GM23338 (cell line): ENCODE data around the gene HSPE1. TPM values are rescaled to one million over a fixed set of nuclear protein-coding genes. Genes with fewer than 3 reads are reported as not detected.
A peak's percentile ranks its signal among the peaks of the same experiment; 100 is the strongest.

ENCODE experiments used
- ATAC-seq: fragments of 200-7000 bp; cut with Tn5 transposase; 3 replicates; pipeline ENCODE4 v1.9.1; 2020
- DNase-seq: peaks from one replicate; pipeline ENCODE4 v3.0.0-alpha.2; 2015; ENCODE audit warnings: low spot score
- H2AFZ ChIP-seq: fragments of 200-600 bp; sonication (generic); 2 replicates; pipeline ENCODE4 v1.8.0; 2016; ENCODE audit warnings: antibody characterized with exemption, mild to moderate bottlenecking, moderate library complexity
- H3F3A ChIP-seq: fragments of 200-600 bp; sonication (generic); replicated peaks from 2 replicates; pipeline ENCODE4 v1.8.0; 2017; ENCODE audit warnings: antibody characterized with exemption, mixed run types, low read depth
- H3K27ac ChIP-seq: fragments of 200-600 bp; sonication (generic); 2 replicates; pipeline ENCODE4 v1.6.1; 2016; ENCODE audit warnings: low read depth
- H3K27me3 ChIP-seq: fragments of 200-600 bp; sonication (generic); 2 replicates; pipeline ENCODE4 v1.8.0; 2016; ENCODE audit warnings: mild to moderate bottlenecking, mixed run types, moderate library complexity; ENCODE audit not compliant: insufficient read depth
- H3K36me3 ChIP-seq: fragments of 200-600 bp; sonication (generic); 2 replicates; pipeline ENCODE4 v1.8.0; 2016; ENCODE audit warnings: mild to moderate bottlenecking; ENCODE audit not compliant: insufficient read depth
- H3K4me1 ChIP-seq: fragments of 200-600 bp; sonication (generic); 2 replicates; pipeline ENCODE4 v1.8.0; 2016; ENCODE audit warnings: mild to moderate bottlenecking, moderate library complexity; ENCODE audit not compliant: insufficient read depth
- H3K4me2 ChIP-seq: fragments of 200-600 bp; sonication (generic); 2 replicates; pipeline ENCODE4 v1.7.1; 2017; ENCODE audit warnings: mixed run types
- H3K4me3 ChIP-seq: fragments of 200-600 bp; sonication (generic); 2 replicates; pipeline ENCODE4 v1.6.1; 2016; ENCODE audit warnings: mixed run types
- H3K79me2 ChIP-seq: fragments of 200-600 bp; sonication (generic); replicated peaks from 2 replicates; pipeline ENCODE4 v1.8.0; 2017; ENCODE audit warnings: mild to moderate bottlenecking; ENCODE audit not compliant: insufficient read depth
- H3K9me2 ChIP-seq: fragments of 200-600 bp; sonication (generic); 2 replicates; pipeline ENCODE4 v1.8.0; 2017; ENCODE audit not compliant: insufficient read depth
- H4K20me1 ChIP-seq: fragments of 200-600 bp; sonication (generic); replicated peaks from 2 replicates; pipeline ENCODE4 v1.8.0; 2017; ENCODE audit warnings: mild to moderate bottlenecking; ENCODE audit not compliant: insufficient read depth
- H3K27ac Mint-ChIP-seq: 2 replicates; pipeline ENCODE4 v1.8.0; 2020; ENCODE audit warnings: inconsistent platforms, mild to moderate bottlenecking, moderate library complexity, mixed read lengths
- H3K27me3 Mint-ChIP-seq: 3 replicates; pipeline ENCODE4 v1.8.0; 2022; ENCODE audit warnings: low read depth, mild to moderate bottlenecking, moderate library complexity, mixed read lengths, inconsistent platforms; ENCODE audit not compliant: insufficient read depth, poor library complexity
- H3K36me3 Mint-ChIP-seq: 3 replicates; pipeline ENCODE4 v1.8.0; 2021; ENCODE audit warnings: low read depth, mild to moderate bottlenecking, inconsistent platforms, moderate library complexity, mixed read lengths
- H3K4me1 Mint-ChIP-seq: 3 replicates; pipeline ENCODE4 v1.8.0; 2020; ENCODE audit warnings: mild to moderate bottlenecking, inconsistent platforms, mixed read lengths
- H3K4me3 Mint-ChIP-seq: 3 replicates; pipeline ENCODE4 v1.8.0; 2021; ENCODE audit warnings: moderate library complexity, mild to moderate bottlenecking, inconsistent platforms, mixed read lengths
- H3K9me3 Mint-ChIP-seq: 3 replicates; pipeline ENCODE4 v1.8.0; 2020; ENCODE audit warnings: moderate library complexity, mild to moderate bottlenecking, inconsistent platforms, mixed read lengths
- EZH2 ChIP-seq: fragments of 200-600 bp; sonication (generic); IDR thresholded peaks from one replicate; pipeline ENCODE4 v1.8.0; 2017; ENCODE audit warnings: antibody characterized with exemption, mild to moderate bottlenecking, low read depth; ENCODE audit not compliant: unreplicated experiment
- JUNB ChIP-seq: IDR thresholded peaks from one replicate; pipeline ENCODE4 v1.6.1; 2016; ENCODE audit warnings: antibody characterized with exemption; ENCODE audit not compliant: unreplicated experiment
- POLR2AphosphoS5 ChIP-seq: IDR thresholded peaks from 2 replicates; pipeline ENCODE4 v1.6.1; 2016; ENCODE audit warnings: antibody characterized with exemption, low read depth
- STAT1 ChIP-seq: IDR thresholded peaks from one replicate; pipeline ENCODE4 v1.6.1; 2016; ENCODE audit warnings: antibody characterized with exemption; ENCODE audit not compliant: unreplicated experiment
- ZNF331 ChIP-seq: fragments of 250-450 bp; sonication (Bioruptor Pico); IDR thresholded peaks from 2 replicates; pipeline ENCODE4 v1.5.0; 2020; ENCODE audit warnings: low read depth, mild to moderate bottlenecking, moderate library complexity
- polyA plus RNA-seq: library from polyadenylated mRNA; unstranded; fragments of >200 nt; fragmentation: Nextera tagmentation; extraction: Ambion mirVana; gene quantifications from 2 replicates; pipeline ENCODE4 v1.2.1, GENCODE V29; 2016
- total RNA-seq: library from RNA; depleted of rRNA; stranded (reverse); fragments of >200 nt; shearing (Covaris generic); gene quantifications from 2 replicates; pipeline ENCODE4 v1.2.3, GENCODE V29; 2014
- TF ChIP-seq, protein P1 (sequence below), 2 experiments: fragments of 200-600 bp in 1 of 2; sonication (generic) in 1 of 2; conservative IDR thresholded peaks; 2 replicates each; pipeline versions ENCODE4 v1.5.1 to v1.6.1; 2016 to 2017; ENCODE audit warnings: antibody characterized with exemption in 2 of 2, low read depth in 2 of 2, mild to moderate bottlenecking in 2 of 2, moderate library complexity in 1 of 2
- TF ChIP-seq, protein P2 (sequence below): IDR thresholded peaks from 2 replicates; pipeline ENCODE4 v1.6.1; 2016; ENCODE audit warnings: antibody characterized with exemption
- TF ChIP-seq, protein P3 (sequence below): fragments of 250-450 bp; sonication (Bioruptor Pico); IDR thresholded peaks from 2 replicates; pipeline ENCODE4 v1.5.0; 2020; ENCODE audit warnings: mild to moderate bottlenecking, moderate library complexity

Gene HSPE1
- total and polyA plus RNA-seq, 2 experiments from 2014 or later: 328 to 1,529 TPM

GRCh38 chr2:197495433-197496134, 4.6 kb upstream of the HSPE1 start:
- Histone ChIP-seq H4K20me1 (peaks cover 56% of the 10 kb centered on the region), H3F3A (peaks cover 45% of the 10 kb centered on the region), H3K9me2 (no peaks in the 10 kb centered on the region), H3K4me1 (peaks cover 22% of the 10 kb centered on the region), H3K27me3 (no peaks in the 10 kb centered on the region), H3K36me3 (peaks cover 78% of the 10 kb centered on the region), H3K27ac (peak overlapping the region; percentile 72; the same call in 1 of the 2 replicates), H2AFZ (no peak overlapping the region), H3K4me2 (peak overlapping the region; percentile 94), H3K79me2 (peaks cover 71% of the 10 kb centered on the region), H3K4me3 (peak overlapping the region; percentile 84)
- Mint-ChIP-seq H3K27ac (no peak overlapping the region), H3K4me1 (peaks cover 30% of the 10 kb centered on the region), H3K27me3 (peaks cover 6% of the 10 kb centered on the region), H3K9me3 (peaks cover 8% of the 10 kb centered on the region; the same call in 2 of the 3 replicates), H3K4me3 (peak overlapping the region; percentile 96), H3K36me3 (peaks cover 90% of the 10 kb centered on the region)
- DNase-seq (no peak), ATAC-seq (no peak)
- TF ChIP-seq, protein P1, sequence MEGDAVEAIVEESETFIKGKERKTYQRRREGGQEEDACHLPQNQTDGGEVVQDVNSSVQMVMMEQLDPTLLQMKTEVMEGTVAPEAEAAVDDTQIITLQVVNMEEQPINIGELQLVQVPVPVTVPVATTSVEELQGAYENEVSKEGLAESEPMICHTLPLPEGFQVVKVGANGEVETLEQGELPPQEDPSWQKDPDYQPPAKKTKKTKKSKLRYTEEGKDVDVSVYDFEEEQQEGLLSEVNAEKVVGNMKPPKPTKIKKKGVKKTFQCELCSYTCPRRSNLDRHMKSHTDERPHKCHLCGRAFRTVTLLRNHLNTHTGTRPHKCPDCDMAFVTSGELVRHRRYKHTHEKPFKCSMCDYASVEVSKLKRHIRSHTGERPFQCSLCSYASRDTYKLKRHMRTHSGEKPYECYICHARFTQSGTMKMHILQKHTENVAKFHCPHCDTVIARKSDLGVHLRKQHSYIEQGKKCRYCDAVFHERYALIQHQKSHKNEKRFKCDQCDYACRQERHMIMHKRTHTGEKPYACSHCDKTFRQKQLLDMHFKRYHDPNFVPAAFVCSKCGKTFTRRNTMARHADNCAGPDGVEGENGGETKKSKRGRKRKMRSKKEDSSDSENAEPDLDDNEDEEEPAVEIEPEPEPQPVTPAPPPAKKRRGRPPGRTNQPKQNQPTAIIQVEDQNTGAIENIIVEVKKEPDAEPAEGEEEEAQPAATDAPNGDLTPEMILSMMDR (conservative IDR thresholded peaks at IDR 0.05; ENCODE audit: low read depth in 2 of 2): no peak
- peak; percentile 19; the same call in 1 of the 2 replicates for TF ChIP-seq POLR2AphosphoS5
- TF ChIP-seq, protein P2, sequence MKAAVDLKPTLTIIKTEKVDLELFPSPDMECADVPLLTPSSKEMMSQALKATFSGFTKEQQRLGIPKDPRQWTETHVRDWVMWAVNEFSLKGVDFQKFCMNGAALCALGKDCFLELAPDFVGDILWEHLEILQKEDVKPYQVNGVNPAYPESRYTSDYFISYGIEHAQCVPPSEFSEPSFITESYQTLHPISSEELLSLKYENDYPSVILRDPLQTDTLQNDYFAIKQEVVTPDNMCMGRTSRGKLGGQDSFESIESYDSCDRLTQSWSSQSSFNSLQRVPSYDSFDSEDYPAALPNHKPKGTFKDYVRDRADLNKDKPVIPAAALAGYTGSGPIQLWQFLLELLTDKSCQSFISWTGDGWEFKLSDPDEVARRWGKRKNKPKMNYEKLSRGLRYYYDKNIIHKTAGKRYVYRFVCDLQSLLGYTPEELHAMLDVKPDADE: no peak
- TF ChIP-seq ZNF331 (CRISPR knock-in tag): no peak

DNA sequence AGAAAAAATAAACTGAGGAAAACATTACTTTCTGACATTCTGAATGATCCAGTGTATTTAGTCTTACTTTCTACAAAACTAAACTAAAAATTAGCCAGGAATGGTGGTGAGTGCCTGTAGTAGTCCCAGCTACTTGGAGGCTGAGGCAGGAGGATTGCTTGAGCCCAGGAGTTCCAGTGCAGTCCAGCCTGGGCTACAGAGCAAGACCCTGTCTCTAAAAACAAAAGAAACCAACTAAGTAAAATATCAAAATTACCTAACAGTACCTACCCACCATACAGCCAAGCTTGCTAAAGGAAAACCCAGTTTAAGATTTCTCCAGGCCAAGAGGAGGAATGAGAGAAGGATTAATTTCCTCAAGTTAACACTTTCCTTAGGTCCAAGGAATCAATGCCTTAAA, 3.5 kb upstream of the HSPE1 start:
- H3K4me3 Mint-ChIP-seq: peak overlapping the region; percentile 96
- H3K4me3 ChIP-seq: peak overlapping the region; percentile 84
- H3K4me1 ChIP-seq: peaks cover 26% of the 10 kb centered on the region
- DNase-seq (no peak), ATAC-seq (no peak)
- H3K27ac ChIP-seq: peak overlapping the region; percentile 4
- peaks cover 9% of the 10 kb centered on the region; the same call in 2 of the 3 replicates for H3K9me3 Mint-ChIP-seq
- H3K36me3 ChIP-seq: peaks cover 71% of the 10 kb centered on the region
- H3K4me1 Mint-ChIP-seq: peaks cover 34% of the 10 kb centered on the region
- no peak overlapping the region for H2AFZ ChIP-seq
- H3K36me3 Mint-ChIP-seq: peaks cover 90% of the 10 kb centered on the region
- H3K9me2 ChIP-seq: no peaks in the 10 kb centered on the region
- peaks cover 82% of the 10 kb centered on the region for H3K79me2 ChIP-seq
- peaks cover 43% of the 10 kb centered on the region for H3F3A ChIP-seq
- H4K20me1 ChIP-seq: peaks cover 56% of the 10 kb centered on the region
- no peaks in the 10 kb centered on the region for H3K27me3 ChIP-seq
- H3K4me2 ChIP-seq: peak overlapping the region; percentile 94
- H3K27ac Mint-ChIP-seq: 0 out of 2 replicates have a peak overlapping the region, but pooled peaks have one; percentile 92
- peaks cover 6% of the 10 kb centered on the region for H3K27me3 Mint-ChIP-seq
- TF ChIP-seq POLR2AphosphoS5: no peak
- TF ChIP-seq, protein P3, sequence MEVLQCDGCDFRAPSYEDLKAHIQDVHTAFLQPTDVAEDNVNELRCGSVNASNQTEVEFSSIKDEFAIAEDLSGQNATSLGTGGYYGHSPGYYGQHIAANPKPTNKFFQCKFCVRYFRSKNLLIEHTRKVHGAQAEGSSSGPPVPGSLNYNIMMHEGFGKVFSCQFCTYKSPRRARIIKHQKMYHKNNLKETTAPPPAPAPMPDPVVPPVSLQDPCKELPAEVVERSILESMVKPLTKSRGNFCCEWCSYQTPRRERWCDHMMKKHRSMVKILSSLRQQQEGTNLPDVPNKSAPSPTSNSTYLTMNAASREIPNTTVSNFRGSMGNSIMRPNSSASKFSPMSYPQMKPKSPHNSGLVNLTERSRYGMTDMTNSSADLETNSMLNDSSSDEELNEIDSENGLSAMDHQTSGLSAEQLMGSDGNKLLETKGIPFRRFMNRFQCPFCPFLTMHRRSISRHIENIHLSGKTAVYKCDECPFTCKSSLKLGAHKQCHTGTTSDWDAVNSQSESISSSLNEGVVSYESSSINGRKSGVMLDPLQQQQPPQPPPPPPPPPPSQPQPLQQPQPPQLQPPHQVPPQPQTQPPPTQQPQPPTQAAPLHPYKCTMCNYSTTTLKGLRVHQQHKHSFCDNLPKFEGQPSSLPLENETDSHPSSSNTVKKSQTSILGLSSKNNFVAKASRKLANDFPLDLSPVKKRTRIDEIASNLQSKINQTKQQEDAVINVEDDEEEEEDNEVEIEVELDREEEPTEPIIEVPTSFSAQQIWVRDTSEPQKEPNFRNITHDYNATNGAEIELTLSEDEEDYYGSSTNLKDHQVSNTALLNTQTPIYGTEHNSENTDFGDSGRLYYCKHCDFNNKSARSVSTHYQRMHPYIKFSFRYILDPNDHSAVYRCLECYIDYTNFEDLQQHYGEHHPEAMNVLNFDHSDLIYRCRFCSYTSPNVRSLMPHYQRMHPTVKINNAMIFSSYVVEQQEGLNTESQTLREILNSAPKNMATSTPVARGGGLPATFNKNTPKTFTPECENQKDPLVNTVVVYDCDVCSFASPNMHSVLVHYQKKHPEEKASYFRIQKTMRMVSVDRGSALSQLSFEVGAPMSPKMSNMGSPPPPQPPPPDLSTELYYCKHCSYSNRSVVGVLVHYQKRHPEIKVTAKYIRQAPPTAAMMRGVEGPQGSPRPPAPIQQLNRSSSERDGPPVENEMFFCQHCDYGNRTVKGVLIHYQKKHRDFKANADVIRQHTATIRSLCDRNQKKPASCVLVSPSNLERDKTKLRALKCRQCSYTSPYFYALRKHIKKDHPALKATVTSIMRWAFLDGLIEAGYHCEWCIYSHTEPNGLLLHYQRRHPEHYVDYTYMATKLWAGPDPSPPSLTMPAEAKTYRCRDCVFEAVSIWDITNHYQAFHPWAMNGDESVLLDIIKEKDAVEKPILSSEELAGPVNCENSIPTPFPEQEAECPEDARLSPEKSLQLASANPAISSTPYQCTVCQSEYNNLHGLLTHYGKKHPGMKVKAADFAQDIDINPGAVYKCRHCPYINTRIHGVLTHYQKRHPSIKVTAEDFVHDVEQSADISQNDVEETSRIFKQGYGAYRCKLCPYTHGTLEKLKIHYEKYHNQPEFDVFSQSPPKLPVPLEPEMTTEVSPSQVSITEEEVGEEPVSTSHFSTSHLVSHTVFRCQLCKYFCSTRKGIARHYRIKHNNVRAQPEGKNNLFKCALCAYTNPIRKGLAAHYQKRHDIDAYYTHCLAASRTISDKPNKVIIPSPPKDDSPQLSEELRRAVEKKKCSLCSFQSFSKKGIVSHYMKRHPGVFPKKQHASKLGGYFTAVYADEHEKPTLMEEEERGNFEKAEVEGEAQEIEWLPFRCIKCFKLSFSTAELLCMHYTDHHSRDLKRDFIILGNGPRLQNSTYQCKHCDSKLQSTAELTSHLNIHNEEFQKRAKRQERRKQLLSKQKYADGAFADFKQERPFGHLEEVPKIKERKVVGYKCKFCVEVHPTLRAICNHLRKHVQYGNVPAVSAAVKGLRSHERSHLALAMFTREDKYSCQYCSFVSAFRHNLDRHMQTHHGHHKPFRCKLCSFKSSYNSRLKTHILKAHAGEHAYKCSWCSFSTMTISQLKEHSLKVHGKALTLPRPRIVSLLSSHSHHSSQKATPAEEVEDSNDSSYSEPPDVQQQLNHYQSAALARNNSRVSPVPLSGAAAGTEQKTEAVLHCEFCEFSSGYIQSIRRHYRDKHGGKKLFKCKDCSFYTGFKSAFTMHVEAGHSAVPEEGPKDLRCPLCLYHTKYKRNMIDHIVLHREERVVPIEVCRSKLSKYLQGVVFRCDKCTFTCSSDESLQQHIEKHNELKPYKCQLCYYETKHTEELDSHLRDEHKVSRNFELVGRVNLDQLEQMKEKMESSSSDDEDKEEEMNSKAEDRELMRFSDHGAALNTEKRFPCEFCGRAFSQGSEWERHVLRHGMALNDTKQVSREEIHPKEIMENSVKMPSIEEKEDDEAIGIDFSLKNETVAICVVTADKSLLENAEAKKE (CRISPR knock-in tag): no peak
- TF ChIP-seq, protein P2: no peak
- no peak for TF ChIP-seq EZH2
- TF ChIP-seq STAT1: no peak
- TF ChIP-seq ZNF331 (CRISPR knock-in tag): no peak
- no peak for TF ChIP-seq JUNB
